ENCODE measurements around the gene MROH2A. TPM values are rescaled to one million over a fixed set of nuclear protein-coding genes. Genes with fewer than 3 reads are reported as not detected.

MROH2A gene
- polyA plus RNA-seq, 3 donors from 2014 or later = not detected

DNA sequence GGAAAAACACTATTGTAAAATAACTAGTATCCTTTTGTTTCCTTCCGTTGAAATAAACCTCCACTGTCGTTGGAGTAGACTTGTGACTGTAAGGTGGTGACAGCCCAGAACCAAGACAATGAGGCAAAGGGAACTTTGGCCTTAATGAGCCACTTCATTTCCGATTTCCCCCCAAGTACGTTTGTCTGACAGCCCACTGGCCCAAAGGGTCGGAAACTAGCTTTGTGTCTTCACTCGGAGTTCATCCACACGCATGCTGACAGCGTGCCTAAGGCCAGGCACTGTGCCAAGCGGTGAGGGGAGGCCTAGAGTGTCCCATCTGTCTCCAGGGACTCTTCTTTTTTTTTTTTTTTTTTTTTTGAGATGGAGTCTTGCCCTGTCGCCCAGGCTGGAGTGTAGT, 55.2 kb downstream of the MROH2A start:
- H3K27me3 Mint-ChIP-seq (ENCODE audit: low read depth in 3 of 3) = peaks cover 0 to 2% (median 2%) of the 10 kb centered on the region in 3 donors
- H3K4me1 Mint-ChIP-seq = no peaks in the 10 kb centered on the region
- H3K27ac Mint-ChIP-seq = no peak overlapping the region
- H3K36me3 Mint-ChIP-seq = no peaks in the 10 kb centered on the region
- no peak for DNase-seq
- H3K4me3 Mint-ChIP-seq = no peak overlapping the region
- H3K9me3 Mint-ChIP-seq = no peaks in the 10 kb centered on the region

GRCh38 chr2:233835230-233836186, 57.4 kb downstream of the MROH2A start:
- no peak for DNase-seq
- H3K27me3 Mint-ChIP-seq (ENCODE audit: low read depth in 3 of 3) = peaks cover 0 to 2% (median 2%) of the 10 kb centered on the region in 3 donors
- H3K4me1 Mint-ChIP-seq = no peaks in the 10 kb centered on the region
- peak overlapping the region in 2 of 6 donors; percentile 11 to 38 for H3K27ac Mint-ChIP-seq
- H3K9me3 Mint-ChIP-seq = no peaks in the 10 kb centered on the region
- H3K4me3 Mint-ChIP-seq = no peak overlapping the region
- H3K36me3 Mint-ChIP-seq = no peaks in the 10 kb centered on the region

GRCh38 chr2:233836359-233836758, 58.2 kb downstream of the MROH2A start:
- no peak overlapping the region for H3K4me3 Mint-ChIP-seq
- DNase-seq = no peak
- no peaks in the 10 kb centered on the region for H3K36me3 Mint-ChIP-seq
- peaks cover 0 to 2% (median 2%) of the 10 kb centered on the region in 3 donors for H3K27me3 Mint-ChIP-seq (ENCODE audit: low read depth in 3 of 3)
- peak overlapping the region in 1 of 6 donors; percentile 11 for H3K27ac Mint-ChIP-seq
- no peaks in the 10 kb centered on the region for H3K9me3 Mint-ChIP-seq
- no peaks in the 10 kb centered on the region for H3K4me1 Mint-ChIP-seq

DNA sequence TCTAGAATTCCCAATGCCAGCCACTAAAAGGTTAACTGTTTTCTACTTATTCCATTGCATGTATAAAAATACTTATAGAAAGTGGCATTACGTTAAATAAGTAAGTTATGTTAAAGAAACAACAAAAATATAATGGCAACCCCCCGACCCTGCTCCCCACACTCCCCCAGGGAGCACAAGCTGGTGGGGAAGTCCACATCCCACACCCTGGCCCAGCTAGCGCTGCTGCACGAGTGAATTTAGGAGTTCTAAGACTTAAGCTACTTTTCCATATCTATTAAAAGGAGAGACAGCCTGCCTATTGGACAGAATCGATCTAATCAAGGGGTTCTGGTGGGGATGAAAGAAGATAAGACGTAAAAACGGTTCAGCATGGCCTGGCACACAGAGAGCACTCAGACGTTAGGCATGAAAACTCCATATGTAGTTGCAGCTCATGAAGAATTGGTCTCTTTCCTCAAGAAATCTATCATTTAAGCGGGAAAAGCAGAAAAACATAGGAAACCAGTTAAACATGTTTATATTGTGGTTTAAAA, 59.6 kb downstream of the MROH2A start:
- Mint-ChIP-seq H3K4me1 (no peaks in the 10 kb centered on the region), H3K9me3 (no peaks in the 10 kb centered on the region), H3K27me3 (ENCODE audit: low read depth in 3 of 3) (peaks cover 0 to 2% (median 2%) of the 10 kb centered on the region in 3 donors), H3K4me3 (no peak overlapping the region), H3K36me3 (no peaks in the 10 kb centered on the region), H3K27ac (no peak overlapping the region)
- DNase-seq = no peak

DNA sequence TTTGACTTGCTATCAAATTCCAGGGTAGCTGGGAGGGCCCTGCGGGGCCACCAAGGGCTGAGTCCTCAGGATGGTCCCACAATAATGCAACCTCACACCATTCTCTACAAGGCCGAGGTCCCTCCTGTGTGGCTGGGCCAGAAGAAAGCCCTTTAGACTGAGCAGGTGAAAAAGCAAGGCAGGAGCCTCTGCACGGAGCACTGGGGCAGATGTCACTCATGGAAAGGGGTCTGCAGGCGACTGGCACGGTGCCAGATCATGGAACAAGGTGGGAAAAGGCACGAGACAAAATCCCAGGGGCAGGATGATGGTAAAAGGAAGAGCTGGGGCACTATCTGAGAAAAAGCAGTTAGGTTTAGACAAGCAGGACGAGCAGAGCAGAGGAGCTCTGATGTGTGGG, 60.1 kb downstream of the MROH2A start:
- Mint-ChIP-seq H3K27ac (no peak overlapping the region), H3K36me3 (no peaks in the 10 kb centered on the region), H3K4me1 (no peaks in the 10 kb centered on the region), H3K9me3 (no peaks in the 10 kb centered on the region), H3K27me3 (ENCODE audit: low read depth in 3 of 3) (peaks cover 0 to 2% (median 2%) of the 10 kb centered on the region in 3 donors), H3K4me3 (no peak overlapping the region)
- no peak for DNase-seq

DNA sequence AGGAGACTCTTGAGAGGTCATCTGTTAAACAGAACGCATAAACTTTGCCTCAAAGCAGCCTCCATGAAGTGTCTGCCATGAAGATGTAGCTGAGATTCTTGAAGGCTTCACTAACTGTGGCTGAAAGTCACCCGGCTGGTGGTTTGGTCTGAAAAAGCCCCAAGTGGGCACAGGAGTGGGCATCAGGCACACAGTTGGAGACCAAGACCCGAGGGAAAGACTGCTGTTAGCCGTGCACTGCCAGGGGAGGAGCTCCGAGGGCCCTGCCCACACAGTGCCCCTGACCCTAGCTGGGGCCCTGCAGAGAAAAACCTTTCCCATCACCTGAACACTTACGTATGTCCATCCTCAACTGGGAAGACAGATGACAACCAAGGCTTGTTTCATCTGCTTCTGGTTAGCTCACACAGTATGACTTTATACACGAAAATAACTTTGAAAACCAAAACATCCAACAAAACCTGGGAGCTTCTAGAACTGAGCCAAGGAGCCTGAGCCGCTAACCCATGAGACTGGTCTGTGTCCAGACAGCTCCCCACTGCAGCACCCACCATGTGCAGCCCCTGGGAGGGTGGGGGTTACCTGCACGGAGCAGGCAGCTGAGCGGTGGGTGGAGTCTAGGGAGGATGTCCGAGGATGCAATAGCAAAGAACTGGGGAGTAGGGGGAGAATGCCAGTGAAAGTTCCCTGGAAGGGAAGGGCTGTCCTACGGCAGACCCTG, 60.8 kb downstream of the MROH2A start:
- Mint-ChIP-seq H3K27ac (no peak overlapping the region), H3K9me3 (no peaks in the 10 kb centered on the region), H3K4me3 (no peak overlapping the region), H3K4me1 (no peaks in the 10 kb centered on the region), H3K27me3 (ENCODE audit: low read depth in 3 of 3) (peaks cover 0 to 2% (median 2%) of the 10 kb centered on the region in 3 donors), H3K36me3 (no peaks in the 10 kb centered on the region)
- no peak for DNase-seq

- no peak overlapping the region for H3K4me3 Mint-ChIP-seq
- no peak for DNase-seq
- H3K9me3 Mint-ChIP-seq = no peaks in the 10 kb centered on the region
- H3K36me3 Mint-ChIP-seq = no peaks in the 10 kb centered on the region
- H3K4me1 Mint-ChIP-seq = no peaks in the 10 kb centered on the region
- H3K27ac Mint-ChIP-seq = no peak overlapping the region
- H3K27me3 Mint-ChIP-seq (ENCODE audit: low read depth in 3 of 3) = peaks cover 0 to 2% (median 0%) of the 10 kb centered on the region in 3 donors
Measured at GRCh38 chr2:233839447-233839820, 61.3 kb downstream of the MROH2A start.

DNA sequence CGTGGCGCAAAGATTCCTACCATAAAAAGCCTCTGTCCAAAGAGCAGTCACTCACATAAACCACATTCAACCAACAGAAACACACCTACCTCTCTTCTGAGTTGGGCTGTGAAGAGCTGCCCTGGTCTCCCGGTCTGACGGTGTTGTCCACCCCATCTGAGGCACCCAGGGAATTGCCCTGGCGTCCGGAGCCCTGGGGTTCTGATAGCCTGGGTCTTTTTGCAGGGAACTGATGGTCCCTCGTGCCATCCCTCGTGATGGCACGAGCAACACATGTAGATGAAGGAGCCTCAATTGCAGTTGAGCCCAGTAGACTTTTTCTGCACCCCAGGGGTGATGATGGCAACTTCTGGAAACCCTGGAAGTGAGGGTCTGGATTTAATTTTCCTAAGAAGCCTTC, 62.4 kb downstream of the MROH2A start:
- no peaks in the 10 kb centered on the region for H3K4me1 Mint-ChIP-seq
- no peak overlapping the region for H3K27ac Mint-ChIP-seq
- H3K36me3 Mint-ChIP-seq = no peaks in the 10 kb centered on the region
- no peaks in the 10 kb centered on the region for H3K9me3 Mint-ChIP-seq
- no peak overlapping the region for H3K4me3 Mint-ChIP-seq
- DNase-seq = no peak
- H3K27me3 Mint-ChIP-seq (ENCODE audit: low read depth in 3 of 3) = peaks cover 0 to 2% (median 0%) of the 10 kb centered on the region in 3 donors

DNA sequence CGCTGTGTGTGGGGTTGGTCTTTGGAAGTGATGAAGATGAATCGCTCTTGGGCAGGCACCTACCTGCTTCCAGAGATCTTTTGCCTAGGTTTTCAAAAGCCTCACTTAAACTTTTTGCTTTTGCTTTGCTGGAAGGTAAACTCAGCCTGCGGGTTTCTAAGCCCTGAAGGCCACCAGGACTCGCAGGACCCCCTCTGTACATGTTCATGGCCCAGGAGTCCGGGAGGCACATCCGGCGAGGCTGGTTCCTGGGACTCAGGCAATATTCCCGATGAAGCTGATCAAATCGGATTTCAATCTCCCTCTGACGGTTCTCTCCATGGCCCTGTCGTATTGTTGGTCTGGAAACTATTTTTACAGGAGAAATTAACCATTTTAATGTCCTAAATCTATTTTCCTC, 63.1 kb downstream of the MROH2A start:
- H3K9me3 Mint-ChIP-seq = no peaks in the 10 kb centered on the region

GRCh38 chr2:233844064-233844807, 66.1 kb downstream of the MROH2A start:
- Mint-ChIP-seq H3K27me3 (ENCODE audit: low read depth in 3 of 3) (peaks cover 0 to 2% (median 1%) of the 10 kb centered on the region in 3 donors), H3K4me1 (no peaks in the 10 kb centered on the region), H3K4me3 (no peak overlapping the region), H3K27ac (no peak overlapping the region), H3K9me3 (no peaks in the 10 kb centered on the region), H3K36me3 (no peaks in the 10 kb centered on the region)
- no peak for DNase-seq

More for the DNA sequence above, 63.1 kb downstream of the MROH2A start:
- H3K36me3 Mint-ChIP-seq = no peaks in the 10 kb centered on the region
- no peak for DNase-seq
- H3K27me3 Mint-ChIP-seq (ENCODE audit: low read depth in 3 of 3) = no peaks in the 10 kb centered on the region
- no peaks in the 10 kb centered on the region for H3K4me1 Mint-ChIP-seq
- no peak overlapping the region for H3K27ac Mint-ChIP-seq
- no peak overlapping the region for H3K4me3 Mint-ChIP-seq

GRCh38 chr2:233844836-233845235, 66.7 kb downstream of the MROH2A start:
- Mint-ChIP-seq H3K36me3 (no peaks in the 10 kb centered on the region), H3K27me3 (ENCODE audit: low read depth in 3 of 3) (peaks cover 0 to 2% (median 1%) of the 10 kb centered on the region in 3 donors), H3K4me1 (no peaks in the 10 kb centered on the region), H3K27ac (no peak overlapping the region), H3K4me3 (no peak overlapping the region), H3K9me3 (no peaks in the 10 kb centered on the region)
- DNase-seq = no peak

GRCh38 chr2:233845301-233846060, 67.4 kb downstream of the MROH2A start:
- DNase-seq = no peak
- H3K4me1 Mint-ChIP-seq = no peaks in the 10 kb centered on the region
- H3K9me3 Mint-ChIP-seq = no peaks in the 10 kb centered on the region
- H3K4me3 Mint-ChIP-seq = no peak overlapping the region
- H3K36me3 Mint-ChIP-seq = no peaks in the 10 kb centered on the region
- peaks cover 0 to 2% (median 1%) of the 10 kb centered on the region in 3 donors for H3K27me3 Mint-ChIP-seq (ENCODE audit: low read depth in 3 of 3)
- peak overlapping the region in 1 of 6 donors; percentile 21 for H3K27ac Mint-ChIP-seq
